DOHH2 (cell line): Measurements from ENCODE around the gene ALK.

Source experiments
- H3F3A ChIP-seq: fragments of 200-600 bp; sonication (generic), shearing (Covaris generic); 2 replicates; pipeline ENCODE4 v1.6.0; 2016; ENCODE audit warnings: antibody characterized with exemption, mild to moderate bottlenecking; ENCODE audit not compliant: control insufficient read depth, insufficient read depth
- H3K27ac ChIP-seq: fragments of 200-600 bp; sonication (generic); 2 replicates; pipeline ENCODE4 v1.5.1; 2014; ENCODE audit warnings: low read depth, mild to moderate bottlenecking, low read length, moderate library complexity
- H3K27me3 ChIP-seq: fragments of 200-600 bp; sonication (generic); 2 replicates; pipeline ENCODE4 v1.6.1; 2014; ENCODE audit warnings: mild to moderate bottlenecking, low read length, mixed read lengths; ENCODE audit not compliant: control insufficient read depth
- H3K36me3 ChIP-seq: fragments of 200-600 bp; sonication (generic); 2 replicates; pipeline ENCODE4 v1.6.1; 2014; ENCODE audit warnings: mild to moderate bottlenecking, low read length, moderate library complexity, mixed read lengths; ENCODE audit not compliant: control insufficient read depth
- H3K4me1 ChIP-seq: fragments of 200-600 bp; sonication (generic); 2 replicates; pipeline ENCODE4 v1.6.1; 2014; ENCODE audit warnings: mild to moderate bottlenecking, low read length, mixed read lengths; ENCODE audit not compliant: control insufficient read depth
- H3K4me2 ChIP-seq: fragments of 200-600 bp; sonication (generic); 2 replicates; pipeline ENCODE4 v1.6.0; 2014; ENCODE audit warnings: mild to moderate bottlenecking, low read length, moderate library complexity
- H3K4me3 ChIP-seq: fragments of 200-600 bp; sonication (generic); 2 replicates; pipeline ENCODE4 v1.5.1; 2014; ENCODE audit warnings: mild to moderate bottlenecking, low read length, mixed read lengths
- H3K79me2 ChIP-seq: fragments of 200-600 bp; sonication (generic); 2 replicates; pipeline ENCODE4 v1.6.1; 2014; ENCODE audit warnings: mild to moderate bottlenecking, low read length, mixed read lengths; ENCODE audit not compliant: control insufficient read depth
- H3K9me2 ChIP-seq: fragments of 200-600 bp; sonication (generic); replicated peaks from 2 replicates; pipeline ENCODE4 v1.6.1; 2014; ENCODE audit warnings: mild to moderate bottlenecking, low read length, mixed read lengths; ENCODE audit not compliant: control insufficient read depth
- H3K9me3 ChIP-seq: fragments of 200-600 bp; sonication (generic); 2 replicates; pipeline ENCODE4 v1.6.1; 2014; ENCODE audit warnings: antibody characterized with exemption, low read length, mixed read lengths; ENCODE audit not compliant: control insufficient read depth, insufficient read depth
- H4K20me1 ChIP-seq: fragments of 200-600 bp; sonication (generic); 2 replicates; pipeline ENCODE4 v1.6.0; 2014; ENCODE audit warnings: low read depth, mild to moderate bottlenecking, antibody characterized with exemption, low read length, moderate library complexity; ENCODE audit not compliant: control insufficient read depth, insufficient read depth
- EZH2phosphoT487 ChIP-seq: fragments of 200-600 bp; sonication (generic); IDR thresholded peaks from 2 replicates; pipeline ENCODE4 v1.6.1; 2017; ENCODE audit warnings: borderline replicate concordance, mild to moderate bottlenecking, antibody characterized with exemption, low read length, moderate library complexity, mixed read lengths
- TF ChIP-seq, protein P1 (sequence below): fragments of 200-600 bp; sonication (generic); IDR thresholded peaks from one replicate; pipeline ENCODE4 v1.5.1; 2014; ENCODE audit warnings: antibody characterized with exemption, mild to moderate bottlenecking, low read depth, low read length; ENCODE audit not compliant: poor library complexity, severe bottlenecking

Gene ALK

DNA sequence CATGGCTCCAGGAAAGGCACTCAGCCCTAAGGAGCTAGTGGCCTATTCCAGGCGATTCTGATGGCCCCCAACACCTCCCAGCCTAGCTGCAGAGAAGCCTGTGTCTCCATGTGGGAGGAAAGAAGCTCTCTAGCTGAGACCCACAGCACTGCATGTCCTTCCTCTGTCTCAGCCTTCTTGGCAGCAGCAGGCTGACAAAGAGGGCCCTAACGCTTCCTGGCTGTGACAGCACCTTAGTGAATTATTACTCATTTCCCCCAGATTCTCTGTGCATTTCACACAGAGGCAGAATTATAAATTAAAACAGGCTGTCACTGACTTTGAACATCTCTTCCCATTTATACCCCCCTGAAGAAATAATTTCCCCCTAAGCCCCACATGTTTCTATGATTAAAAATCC is 599.4 kb downstream of the ALK start:
- H3K36me3 ChIP-seq: no peaks in the 10 kb centered on the region
- H3K9me2 ChIP-seq: no peaks in the 10 kb centered on the region
- no peaks in the 10 kb centered on the region for H3K79me2 ChIP-seq
- no peak overlapping the region for H3K27ac ChIP-seq
- H3K4me3 ChIP-seq: no peak overlapping the region
- TF ChIP-seq, protein P1, sequence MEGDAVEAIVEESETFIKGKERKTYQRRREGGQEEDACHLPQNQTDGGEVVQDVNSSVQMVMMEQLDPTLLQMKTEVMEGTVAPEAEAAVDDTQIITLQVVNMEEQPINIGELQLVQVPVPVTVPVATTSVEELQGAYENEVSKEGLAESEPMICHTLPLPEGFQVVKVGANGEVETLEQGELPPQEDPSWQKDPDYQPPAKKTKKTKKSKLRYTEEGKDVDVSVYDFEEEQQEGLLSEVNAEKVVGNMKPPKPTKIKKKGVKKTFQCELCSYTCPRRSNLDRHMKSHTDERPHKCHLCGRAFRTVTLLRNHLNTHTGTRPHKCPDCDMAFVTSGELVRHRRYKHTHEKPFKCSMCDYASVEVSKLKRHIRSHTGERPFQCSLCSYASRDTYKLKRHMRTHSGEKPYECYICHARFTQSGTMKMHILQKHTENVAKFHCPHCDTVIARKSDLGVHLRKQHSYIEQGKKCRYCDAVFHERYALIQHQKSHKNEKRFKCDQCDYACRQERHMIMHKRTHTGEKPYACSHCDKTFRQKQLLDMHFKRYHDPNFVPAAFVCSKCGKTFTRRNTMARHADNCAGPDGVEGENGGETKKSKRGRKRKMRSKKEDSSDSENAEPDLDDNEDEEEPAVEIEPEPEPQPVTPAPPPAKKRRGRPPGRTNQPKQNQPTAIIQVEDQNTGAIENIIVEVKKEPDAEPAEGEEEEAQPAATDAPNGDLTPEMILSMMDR: no peak
- no peak for TF ChIP-seq EZH2phosphoT487
- no peaks in the 10 kb centered on the region for H3K9me3 ChIP-seq
- H3F3A ChIP-seq: no peaks in the 10 kb centered on the region
- H3K4me2 ChIP-seq: no peak overlapping the region
- H4K20me1 ChIP-seq: no peaks in the 10 kb centered on the region
- peaks cover 5% of the 10 kb centered on the region for H3K27me3 ChIP-seq
- H3K4me1 ChIP-seq: no peaks in the 10 kb centered on the region

DNA sequence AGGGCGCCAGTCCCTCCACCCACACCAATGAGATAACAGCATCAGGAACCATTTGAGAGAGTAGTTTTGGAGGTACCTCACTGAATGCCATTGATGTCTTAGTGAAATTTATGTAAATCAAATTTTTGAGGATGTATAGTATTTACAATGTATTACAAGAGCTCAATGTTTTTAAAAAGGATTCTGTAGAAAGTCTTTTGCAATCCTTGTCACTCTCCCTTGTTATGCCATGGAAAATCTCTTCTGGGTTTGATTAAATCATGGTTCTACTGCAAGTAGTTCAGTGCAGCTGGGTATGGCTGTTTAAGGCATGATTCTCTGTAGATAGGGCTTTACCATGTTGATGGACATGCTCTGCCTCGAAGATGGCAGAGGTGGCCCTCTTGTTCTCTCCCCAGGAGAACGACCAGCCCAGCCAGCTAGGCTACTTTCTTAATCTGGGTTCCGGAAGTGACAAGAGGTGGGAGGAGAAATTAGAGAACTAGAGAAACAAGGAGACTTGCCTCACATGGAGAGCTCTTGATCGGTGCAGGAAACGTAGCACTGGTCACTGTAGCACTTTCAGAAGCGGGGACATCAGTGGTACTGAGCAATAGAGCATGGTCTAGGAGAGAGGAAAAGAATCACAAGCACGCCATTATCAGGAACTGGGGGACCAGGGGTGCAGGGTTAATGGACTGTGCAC is 603.4 kb downstream of the ALK start:
- Histone ChIP-seq H3K79me2 (no peaks in the 10 kb centered on the region), H3K4me2 (no peak overlapping the region), H3K36me3 (no peaks in the 10 kb centered on the region), H4K20me1 (no peaks in the 10 kb centered on the region), H3K9me2 (no peaks in the 10 kb centered on the region), H3K4me3 (no peak overlapping the region), H3F3A (no peaks in the 10 kb centered on the region), H3K9me3 (no peaks in the 10 kb centered on the region), H3K4me1 (no peaks in the 10 kb centered on the region), H3K27ac (no peak overlapping the region), H3K27me3 (peaks cover 18% of the 10 kb centered on the region)
- TF ChIP-seq, protein P1: no peak
- TF ChIP-seq EZH2phosphoT487: no peak

DNA sequence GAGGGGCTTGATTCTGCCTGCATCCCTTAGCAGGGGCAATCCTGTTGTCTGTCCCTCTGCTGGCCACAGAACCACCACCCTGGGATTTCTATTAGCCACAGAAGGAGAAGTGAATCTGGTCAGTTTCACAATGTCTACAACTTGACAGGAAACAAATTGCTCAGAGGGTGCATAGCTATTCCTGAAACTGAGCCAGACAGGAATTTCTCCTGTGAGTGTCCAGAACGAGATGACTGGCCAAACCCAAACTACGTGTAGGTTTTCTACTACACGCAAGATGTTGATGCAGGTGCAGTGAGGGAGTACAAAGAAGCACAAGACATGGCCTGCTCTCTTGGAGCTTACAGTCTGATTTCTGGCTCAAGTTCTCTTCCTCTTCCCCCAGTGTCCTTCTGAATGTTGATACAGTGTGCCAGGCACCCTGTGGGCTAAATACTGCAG is 604.3 kb downstream of the ALK start:
- H3K4me2 ChIP-seq: no peak overlapping the region
- no peaks in the 10 kb centered on the region for H3F3A ChIP-seq
- no peaks in the 10 kb centered on the region for H3K79me2 ChIP-seq
- H3K4me3 ChIP-seq: no peak overlapping the region
- H3K27ac ChIP-seq: no peak overlapping the region
- peaks cover 17% of the 10 kb centered on the region for H3K27me3 ChIP-seq
- no peaks in the 10 kb centered on the region for H3K36me3 ChIP-seq
- no peaks in the 10 kb centered on the region for H4K20me1 ChIP-seq
- H3K4me1 ChIP-seq: no peaks in the 10 kb centered on the region
- no peaks in the 10 kb centered on the region for H3K9me2 ChIP-seq
- TF ChIP-seq, protein P1: no peak
- no peak for TF ChIP-seq EZH2phosphoT487
- no peaks in the 10 kb centered on the region for H3K9me3 ChIP-seq
